ENCODE measurements around the gene PTPN1.
"Not testable (repeated sequence)": the region's sequence is repeated elsewhere in the genome, so short reads cannot be mapped to it uniquely, and the experiment has no call there.

The PTPN1 gene

DNA sequence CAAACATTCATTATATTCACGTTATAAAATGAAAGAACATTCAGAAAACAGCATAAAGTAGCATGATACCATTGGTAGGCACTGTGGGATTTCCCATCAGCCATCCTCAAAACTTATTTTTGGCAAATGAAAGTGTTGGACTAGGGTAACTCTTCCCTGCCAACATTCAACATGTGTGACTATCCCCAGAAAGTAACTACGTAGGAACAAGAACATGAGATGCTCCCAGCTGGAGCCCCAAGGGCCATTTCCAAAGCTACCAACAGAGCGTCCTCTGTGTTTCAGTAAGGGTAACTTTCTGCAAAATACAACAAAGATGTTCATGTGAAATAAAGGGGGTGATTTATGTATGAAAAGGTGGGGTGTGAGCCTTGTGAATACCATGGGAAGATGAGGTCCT, 28.4 kb upstream of the PTPN1 start:
- DNase-seq (ENCODE audit: low spot score): no peak

DNA sequence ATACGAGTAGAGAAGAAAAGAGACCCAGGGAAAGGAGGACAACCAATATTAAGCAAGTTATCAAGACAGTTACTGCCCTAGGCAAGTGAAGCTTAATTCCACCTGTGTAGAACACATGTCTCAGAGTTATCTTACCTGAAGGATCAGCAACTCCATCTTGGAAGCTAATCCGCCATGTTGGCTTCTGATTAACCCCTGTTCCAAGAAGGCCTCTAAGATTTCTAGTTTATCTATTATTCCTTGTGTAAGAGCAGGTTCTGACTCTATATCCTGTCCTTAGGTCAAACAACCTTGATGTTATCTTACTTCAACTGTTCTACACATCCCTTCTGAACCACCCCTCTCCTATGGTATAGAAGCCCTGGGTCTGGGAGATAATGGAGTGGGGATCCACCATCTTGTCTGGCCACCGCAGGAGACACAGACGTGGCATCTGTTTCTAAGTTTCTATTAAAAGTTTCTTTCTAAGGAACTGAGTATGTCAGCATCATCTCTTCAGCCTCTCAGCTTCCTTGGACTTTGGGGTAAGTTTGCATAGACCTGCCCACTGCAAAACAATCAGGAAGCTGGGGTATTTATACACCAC, 27.7 kb upstream of the PTPN1 start:
- no peak for DNase-seq (ENCODE audit: low spot score)

- peak; percentile 17 for DNase-seq (ENCODE audit: low spot score)
Measured at GRCh38 chr20:50484271-50484976, 25.8 kb upstream of the PTPN1 start.

- no peak for DNase-seq (ENCODE audit: low spot score)
Measured at GRCh38 chr20:50487397-50487796, 22.8 kb upstream of the PTPN1 start.

- no peak for DNase-seq (ENCODE audit: low spot score)
Measured at GRCh38 chr20:50488236-50488806, 21.9 kb upstream of the PTPN1 start.

DNA sequence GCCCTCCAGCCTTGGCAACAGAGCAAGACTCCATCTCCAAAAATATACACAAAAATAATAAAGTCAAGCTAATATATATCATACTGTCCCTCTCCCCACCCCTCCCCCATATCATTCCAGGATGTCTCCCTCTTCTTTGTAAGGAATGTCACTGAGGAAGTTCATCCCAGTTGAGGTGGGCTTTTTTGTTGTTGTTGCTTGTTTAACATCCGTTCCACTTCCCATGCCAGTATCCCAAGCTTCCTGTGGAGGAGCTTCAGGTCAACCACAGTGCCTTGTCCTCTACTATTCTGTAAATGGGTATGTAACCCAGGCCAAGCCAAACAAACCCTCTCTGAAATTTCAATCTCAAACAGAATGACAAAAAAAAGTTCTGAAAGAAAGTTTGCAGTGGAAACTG, 19.0 kb upstream of the PTPN1 start:
- DNase-seq (ENCODE audit: low spot score): no peak

- DNase-seq (ENCODE audit: low spot score): no peak
Measured at GRCh38 chr20:50491926-50492634, 18.1 kb upstream of the PTPN1 start.

DNA sequence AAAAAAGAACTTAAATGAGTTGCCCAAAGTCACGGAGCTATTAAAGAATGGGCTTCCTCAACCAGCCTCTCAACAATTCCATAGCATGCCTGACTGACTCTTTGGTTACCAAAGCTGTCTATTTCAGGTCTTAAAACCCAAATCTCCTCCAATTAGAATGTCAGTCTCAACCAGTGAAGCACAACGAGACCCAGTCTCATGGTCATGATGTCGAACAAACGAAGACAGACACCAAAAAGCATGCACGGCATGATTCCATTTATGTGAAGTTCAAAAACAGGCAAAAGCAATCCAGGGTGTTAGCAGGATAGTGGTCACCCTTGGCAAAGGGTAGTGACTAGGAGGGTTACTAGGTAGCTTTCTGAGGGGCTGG, 16.3 kb upstream of the PTPN1 start:
- no peak for DNase-seq (ENCODE audit: low spot score)

- no peak for DNase-seq (ENCODE audit: low spot score)
Measured at GRCh38 chr20:50494428-50494827, 15.8 kb upstream of the PTPN1 start.

GRCh38 chr20:50496773-50497385, 13.3 kb upstream of the PTPN1 start:
- DNase-seq (ENCODE audit: low spot score): peak; percentile 77

GRCh38 chr20:50498071-50498776, 12.0 kb upstream of the PTPN1 start:
- peak; percentile 70 for DNase-seq (ENCODE audit: low spot score)

GRCh38 chr20:50499938-50500337, 10.2 kb upstream of the PTPN1 start:
- no peak for DNase-seq (ENCODE audit: low spot score)

DNA sequence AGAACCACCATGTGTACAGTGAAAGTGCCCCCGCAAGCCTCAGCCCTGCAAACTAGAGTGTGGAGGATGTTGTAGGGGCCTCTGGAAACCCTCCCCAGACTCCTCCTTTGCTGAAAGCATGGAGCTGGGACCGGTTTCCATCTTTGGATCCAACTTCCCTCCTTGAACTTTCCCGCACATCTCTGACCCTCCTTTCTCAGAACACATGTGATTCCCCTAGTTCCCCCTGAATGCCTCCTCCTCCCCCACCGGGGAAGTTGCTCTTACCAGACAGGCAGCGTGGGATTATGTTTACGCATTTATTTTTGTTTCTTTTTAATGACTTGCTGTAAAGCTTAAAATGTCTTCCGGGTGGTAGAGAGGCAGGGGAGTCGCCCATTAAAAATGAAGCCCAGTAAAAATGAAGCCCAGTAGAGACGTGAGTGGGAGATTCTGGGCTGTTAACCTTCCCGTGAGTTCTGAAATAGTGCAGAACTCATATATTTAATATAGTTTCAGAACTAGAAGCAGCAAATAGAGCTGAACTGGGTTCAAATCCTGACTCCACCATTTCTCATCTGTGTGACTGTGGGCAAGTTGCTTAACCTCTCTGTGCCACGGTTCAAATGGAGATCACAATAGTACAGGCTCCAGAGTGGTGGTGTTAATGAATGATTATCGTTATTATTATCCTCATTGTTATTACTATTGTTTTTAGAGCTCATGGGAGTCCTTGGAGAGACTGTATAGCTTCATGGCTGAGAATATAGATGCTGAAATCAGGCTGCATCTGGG, 8.0 kb upstream of the PTPN1 start:
- no peak for DNase-seq (ENCODE audit: low spot score)

GRCh38 chr20:50504231-50504823, 5.9 kb upstream of the PTPN1 start:
- peak; percentile 88 for DNase-seq (ENCODE audit: low spot score)

DNA sequence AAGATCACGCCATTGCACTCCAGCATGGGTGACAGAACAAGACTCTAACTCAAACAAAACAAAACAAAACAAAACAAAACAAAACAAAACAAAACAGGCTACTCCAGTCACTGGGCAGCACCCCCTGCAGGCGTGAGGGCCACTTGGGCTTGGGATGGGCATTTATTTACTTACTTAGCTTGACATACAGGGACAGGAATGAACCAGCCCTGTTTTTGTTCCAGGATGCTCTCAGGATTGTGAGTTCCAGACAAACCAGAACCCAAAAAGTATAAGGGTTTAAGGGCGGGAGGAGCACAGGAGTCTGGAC, 4.0 kb upstream of the PTPN1 start:
- DNase-seq (ENCODE audit: low spot score): no peak

GRCh38 chr20:50507745-50508144, 2.4 kb upstream of the PTPN1 start:
- DNase-seq (ENCODE audit: low spot score): not testable (repeated sequence)

GRCh38 chr20:50508171-50508755, 1.9 kb upstream of the PTPN1 start:
- peak; percentile 53 for DNase-seq (ENCODE audit: low spot score)

DNA sequence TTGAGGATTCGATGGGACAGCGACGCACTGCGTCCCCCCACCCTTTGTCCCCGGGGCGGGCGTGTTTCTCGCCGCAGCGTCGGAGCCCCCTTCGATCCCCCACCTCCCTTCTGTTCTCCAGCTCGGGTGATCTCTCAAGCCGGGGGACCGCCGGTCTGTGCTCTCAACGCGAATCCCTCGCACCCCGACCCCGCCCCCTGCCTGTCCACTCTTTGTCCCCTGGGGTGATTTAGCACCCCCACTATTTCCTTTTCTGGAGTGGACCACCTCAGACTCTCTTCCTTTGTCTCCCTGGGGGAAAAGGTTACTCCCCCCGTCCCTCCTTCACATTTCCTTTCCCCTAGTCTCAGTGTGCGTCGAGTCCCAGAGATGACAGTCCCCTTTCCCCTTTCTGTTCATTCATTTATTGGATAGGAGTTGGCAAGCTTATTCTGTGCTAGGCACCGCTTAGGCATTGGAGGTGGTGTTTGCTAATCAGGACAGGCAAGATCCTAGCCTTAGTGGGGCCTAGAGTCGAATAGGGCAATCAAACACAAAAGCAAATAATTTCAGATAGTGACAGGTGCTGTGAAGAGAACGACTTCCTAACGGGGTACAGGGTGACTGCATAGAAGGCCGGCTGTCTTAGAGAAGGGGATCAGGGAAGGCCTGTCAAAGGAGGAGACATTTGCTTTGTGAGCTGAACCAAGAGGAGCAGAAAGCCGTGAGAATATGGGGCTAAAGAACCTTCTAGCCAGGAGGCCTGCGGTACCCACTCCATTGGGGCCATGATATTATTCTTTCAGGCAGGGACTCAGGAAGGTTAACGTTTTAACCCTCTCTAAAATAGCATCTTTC, 741 bp downstream of the PTPN1 start:
- no peak for DNase-seq (ENCODE audit: low spot score)

- no peak for DNase-seq (ENCODE audit: low spot score)
Measured at GRCh38 chr20:50512323-50512722, 2.1 kb downstream of the PTPN1 start.

All from kidney tubule cell (primary cell).